Mesothelial cell of epicardium (in vitro differentiated cells): ENCODE measurements around the gene TAF5L. TPM values are rescaled to one million over a fixed set of nuclear protein-coding genes. Genes with fewer than 3 reads are reported as not detected.

ENCODE experiments used
- DNase-seq, 2 experiments: peaks; one replicate each; pipeline ENCODE4 v3.0.0; 2021; ENCODE audit warnings: low spot score in 2 of 2; ENCODE audit not compliant: unreplicated experiment in 2 of 2
- H3K27ac Mint-ChIP-seq: 2 replicates; pipeline ENCODE4 v1.8.0; 2021; ENCODE audit warnings: mixed read lengths
- H3K27me3 Mint-ChIP-seq: 2 replicates; pipeline ENCODE4 v1.8.0; 2021; ENCODE audit warnings: low read depth, mixed read lengths
- H3K36me3 Mint-ChIP-seq: 2 replicates; pipeline ENCODE4 v1.8.0; 2021; ENCODE audit warnings: mixed read lengths
- H3K4me1 Mint-ChIP-seq: 2 replicates; pipeline ENCODE4 v1.8.0; 2021; ENCODE audit warnings: mixed read lengths
- H3K4me3 Mint-ChIP-seq: 2 replicates; pipeline ENCODE4 v1.8.0; 2021; ENCODE audit warnings: mild to moderate bottlenecking, moderate library complexity, mixed read lengths
- H3K9me3 Mint-ChIP-seq: 2 replicates; pipeline ENCODE4 v1.8.0; 2021; ENCODE audit warnings: mixed read lengths
- total RNA-seq: library from RNA; stranded (reverse); gene quantifications from 3 replicates; pipeline ENCODE4 v1.2.1, GENCODE V29; 2021
- TF ChIP-seq, protein P1 (sequence below): fragments of 200-600 bp; sonication (generic); IDR thresholded peaks from one replicate; pipeline ENCODE4 v1.5.0; 2021; ENCODE audit warnings: antibody characterized with exemption; ENCODE audit not compliant: unreplicated experiment

Gene TAF5L
- total RNA-seq, result 19.5 to 21.3 TPM (median 20.9 TPM) in 3 replicates

DNA sequence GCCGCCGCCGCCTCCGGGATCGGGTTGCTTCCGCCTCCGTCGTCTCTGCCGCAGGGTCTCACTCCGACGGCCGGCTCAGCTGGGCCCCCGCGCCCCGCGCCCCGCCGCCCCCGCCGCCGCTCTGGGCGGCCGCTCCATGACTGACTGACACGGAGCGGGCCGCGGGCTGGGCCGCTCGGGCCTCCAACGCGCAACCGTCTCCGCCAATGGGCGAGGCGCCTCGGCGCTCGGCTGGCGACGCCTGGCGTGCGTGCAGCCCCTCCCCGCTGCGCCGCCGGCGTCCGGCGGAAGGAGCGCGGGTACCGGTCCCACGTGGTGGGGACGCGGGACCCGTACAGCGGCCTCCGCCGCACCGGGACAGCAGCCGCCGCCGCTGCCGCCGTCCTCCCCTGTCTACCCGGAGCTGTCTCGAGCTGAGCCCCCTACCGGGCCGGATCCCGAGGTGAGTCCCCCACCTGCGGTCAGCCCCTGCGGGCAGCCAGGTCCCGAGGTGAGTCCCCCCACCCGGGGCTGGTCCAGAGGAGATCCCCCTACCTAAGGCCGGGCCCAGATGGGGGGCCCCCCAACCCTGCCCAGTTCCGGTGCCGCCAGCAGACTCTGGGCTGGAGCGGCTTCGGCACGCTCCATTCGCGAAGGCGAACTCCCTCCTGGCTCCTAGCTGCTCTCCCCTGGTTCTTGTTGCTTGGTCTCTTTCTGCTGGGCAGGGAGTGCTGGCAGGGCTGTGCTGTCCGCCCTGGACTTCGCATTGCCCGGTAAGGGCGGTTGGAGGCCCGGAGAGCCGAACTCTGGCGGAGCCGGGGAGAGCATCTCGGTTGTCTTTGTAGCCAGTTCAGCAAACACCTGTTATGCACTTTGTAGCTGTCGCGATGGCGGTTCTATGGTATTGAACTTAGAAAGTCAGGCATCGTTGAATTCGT lies at the start of gene TAF5L, which contains the start of gene URB2:
TSS of gene TAF5L (minus strand) at position 208 of the 917 bp plus-strand sequence. CDS start 11,640 bp downstream, outside the sequence.
TSS of gene URB2 (plus strand) at position 333 of the 917 bp plus-strand sequence. CDS start 1,387 bp downstream, outside the sequence.
- no peaks in the 10 kb centered on the region for H3K9me3 Mint-ChIP-seq
- peak; percentile 81 to 86 for DNase-seq
- peak within 1 kb of the TSS; percentile 98 for H3K27ac Mint-ChIP-seq
- peaks cover 26% of the 10 kb centered on the region for H3K4me1 Mint-ChIP-seq
- H3K27me3 Mint-ChIP-seq, result no peaks in the 10 kb centered on the region
- TF ChIP-seq, protein P1, sequence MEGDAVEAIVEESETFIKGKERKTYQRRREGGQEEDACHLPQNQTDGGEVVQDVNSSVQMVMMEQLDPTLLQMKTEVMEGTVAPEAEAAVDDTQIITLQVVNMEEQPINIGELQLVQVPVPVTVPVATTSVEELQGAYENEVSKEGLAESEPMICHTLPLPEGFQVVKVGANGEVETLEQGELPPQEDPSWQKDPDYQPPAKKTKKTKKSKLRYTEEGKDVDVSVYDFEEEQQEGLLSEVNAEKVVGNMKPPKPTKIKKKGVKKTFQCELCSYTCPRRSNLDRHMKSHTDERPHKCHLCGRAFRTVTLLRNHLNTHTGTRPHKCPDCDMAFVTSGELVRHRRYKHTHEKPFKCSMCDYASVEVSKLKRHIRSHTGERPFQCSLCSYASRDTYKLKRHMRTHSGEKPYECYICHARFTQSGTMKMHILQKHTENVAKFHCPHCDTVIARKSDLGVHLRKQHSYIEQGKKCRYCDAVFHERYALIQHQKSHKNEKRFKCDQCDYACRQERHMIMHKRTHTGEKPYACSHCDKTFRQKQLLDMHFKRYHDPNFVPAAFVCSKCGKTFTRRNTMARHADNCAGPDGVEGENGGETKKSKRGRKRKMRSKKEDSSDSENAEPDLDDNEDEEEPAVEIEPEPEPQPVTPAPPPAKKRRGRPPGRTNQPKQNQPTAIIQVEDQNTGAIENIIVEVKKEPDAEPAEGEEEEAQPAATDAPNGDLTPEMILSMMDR, result no peak
- H3K4me3 Mint-ChIP-seq, result peak within 1 kb of the TSS; percentile 98
- H3K36me3 Mint-ChIP-seq, result no peaks in the 10 kb centered on the region

DNA sequence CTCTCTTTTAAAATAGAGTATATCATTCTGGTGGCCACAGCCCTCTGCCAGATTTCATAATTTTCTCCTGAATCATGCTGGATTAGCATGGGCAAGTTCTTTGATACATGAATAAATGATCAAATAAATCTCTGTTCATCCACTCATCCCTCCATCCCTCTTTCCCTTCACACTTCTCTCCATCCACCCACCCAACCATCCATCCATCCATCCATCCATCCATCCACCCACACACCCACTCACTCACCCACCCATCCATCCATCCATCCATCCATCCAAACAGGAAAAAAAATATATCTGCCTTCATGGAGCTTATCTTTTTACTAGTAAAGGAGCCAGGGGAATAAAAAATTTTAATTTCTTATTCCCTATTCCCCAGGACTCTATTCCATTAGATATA lies 49.5 kb upstream of the TAF5L start:
- no peaks in the 10 kb centered on the region for H3K4me1 Mint-ChIP-seq
- no peak for DNase-seq
- no peak overlapping the region for H3K4me3 Mint-ChIP-seq
- TF ChIP-seq, protein P1, result no peak
- H3K9me3 Mint-ChIP-seq, result no peaks in the 10 kb centered on the region
- no peak overlapping the region for H3K27ac Mint-ChIP-seq
- H3K36me3 Mint-ChIP-seq, result no peaks in the 10 kb centered on the region
- H3K27me3 Mint-ChIP-seq, result no peaks in the 10 kb centered on the region

DNA sequence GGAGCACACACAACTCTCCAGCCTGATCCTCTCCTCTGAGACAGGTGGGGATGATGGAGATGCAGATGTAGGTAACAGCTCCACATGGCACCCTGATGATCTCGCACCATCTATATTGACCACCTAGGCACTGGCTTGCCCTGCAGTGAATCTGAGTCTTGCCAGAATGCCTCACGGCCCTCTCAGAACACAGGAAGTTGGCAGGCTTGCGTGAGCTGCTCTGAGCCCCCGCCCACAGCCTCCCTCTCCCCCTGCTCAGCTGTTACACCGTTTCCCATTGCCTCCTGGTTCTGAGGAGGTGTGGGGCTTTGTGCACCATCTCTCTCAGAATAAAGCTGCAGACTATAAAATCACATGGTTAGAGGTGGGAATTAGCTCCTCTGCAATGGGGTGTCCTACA lies 48.1 kb upstream of the TAF5L start:
- H3K4me1 Mint-ChIP-seq, result no peaks in the 10 kb centered on the region
- no peaks in the 10 kb centered on the region for H3K27me3 Mint-ChIP-seq
- no peaks in the 10 kb centered on the region for H3K36me3 Mint-ChIP-seq
- TF ChIP-seq, protein P1, result no peak
- DNase-seq, result no peak
- no peak overlapping the region for H3K27ac Mint-ChIP-seq
- H3K9me3 Mint-ChIP-seq, result no peaks in the 10 kb centered on the region
- H3K4me3 Mint-ChIP-seq, result no peak overlapping the region

DNA sequence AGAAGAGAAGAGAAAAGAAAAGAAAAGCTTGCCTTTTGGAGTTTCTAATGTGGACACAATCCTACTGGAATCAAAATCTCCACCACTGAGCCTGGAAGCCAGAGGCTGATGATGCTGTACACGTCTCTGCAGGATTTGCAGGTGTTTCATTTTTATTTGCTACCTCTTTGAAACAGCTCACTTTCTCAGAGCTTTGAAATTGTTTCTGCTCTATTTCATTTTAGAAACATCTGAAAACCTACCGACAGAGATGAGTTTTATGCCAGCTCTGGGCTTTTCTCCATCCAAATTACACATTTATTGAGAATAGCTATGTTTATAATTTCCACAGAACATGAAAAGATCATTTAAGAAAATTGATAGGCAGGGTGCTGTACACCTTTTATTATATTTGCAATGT lies 46.3 kb upstream of the TAF5L start:
- Mint-ChIP-seq H3K36me3 (no peaks in the 10 kb centered on the region), H3K4me3 (no peak overlapping the region), H3K4me1 (no peaks in the 10 kb centered on the region), H3K9me3 (no peaks in the 10 kb centered on the region), H3K27me3 (no peaks in the 10 kb centered on the region), H3K27ac (no peak overlapping the region)
- no peak for DNase-seq
- TF ChIP-seq, protein P1, result no peak

DNA sequence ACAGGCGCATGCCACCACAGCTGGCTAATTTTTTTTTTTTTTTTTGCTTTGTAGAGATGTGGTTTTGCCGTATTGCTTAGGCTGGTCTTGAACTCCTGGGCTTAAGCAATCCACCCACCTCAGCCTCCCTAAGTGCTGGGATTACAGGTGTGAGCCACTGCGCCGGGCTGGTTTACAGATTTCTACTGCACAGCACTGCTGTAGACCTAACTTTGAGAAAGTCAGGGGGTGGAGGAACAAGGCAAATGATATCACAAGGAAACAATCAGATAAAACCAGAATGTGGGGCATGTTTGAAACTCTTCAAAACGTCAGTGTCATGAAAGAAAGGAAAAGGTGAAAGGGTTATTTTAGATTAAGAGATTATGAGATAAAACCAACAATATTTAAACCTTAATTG lies 45.4 kb upstream of the TAF5L start:
- DNase-seq, result no peak
- H3K27ac Mint-ChIP-seq, result no peak overlapping the region
- H3K4me1 Mint-ChIP-seq, result no peaks in the 10 kb centered on the region
- H3K27me3 Mint-ChIP-seq, result no peaks in the 10 kb centered on the region
- no peak overlapping the region for H3K4me3 Mint-ChIP-seq
- H3K36me3 Mint-ChIP-seq, result no peaks in the 10 kb centered on the region
- no peaks in the 10 kb centered on the region for H3K9me3 Mint-ChIP-seq
- TF ChIP-seq, protein P1, result no peak
